Neural cell (in vitro differentiated cells): ENCODE data around the gene SLX4.

ENCODE experiments used
- EP300 ChIP-seq: fragments of 450-650 bp; conservative IDR thresholded peaks from 2 replicates; pipeline ENCODE4 v1.6.1; 2014; ENCODE audit warnings: antibody characterized with exemption, mild to moderate bottlenecking, moderate library complexity; ENCODE audit not compliant: poor library complexity, severe bottlenecking
- EZH2 ChIP-seq: fragments of 200-600, 300-800 bp; shearing (Covaris generic), sonication (generic); IDR thresholded peaks from 2 replicates; pipeline ENCODE4 v1.6.1; 2014; ENCODE audit warnings: antibody characterized with exemption, low read length, borderline replicate concordance, mild to moderate bottlenecking; ENCODE audit not compliant: insufficient read depth, poor library complexity, severe bottlenecking
- MXI1 ChIP-seq: fragments of 450-650 bp; conservative IDR thresholded peaks from 2 replicates; pipeline ENCODE4 v1.6.1; 2014; ENCODE audit warnings: antibody characterized with exemption, mild to moderate bottlenecking; ENCODE audit not compliant: poor library complexity, severe bottlenecking
- POLR2AphosphoS5 ChIP-seq: IDR thresholded peaks from 2 replicates; pipeline ENCODE4 v1.6.1; 2012
- SMC3 ChIP-seq: fragments of 450-650 bp; conservative IDR thresholded peaks from 2 replicates; pipeline ENCODE4 v1.6.1; 2014; ENCODE audit warnings: antibody characterized with exemption, mild to moderate bottlenecking, moderate library complexity; ENCODE audit not compliant: poor library complexity
- TAF1 ChIP-seq: IDR thresholded peaks from 2 replicates; pipeline ENCODE4 v1.6.1; 2012; ENCODE audit warnings: low read depth
- TF ChIP-seq, protein P1 (sequence below): fragments of 450-650 bp; IDR thresholded peaks from 2 replicates; pipeline ENCODE4 v1.5.1; 2014; ENCODE audit warnings: antibody characterized with exemption, mild to moderate bottlenecking, moderate library complexity; ENCODE audit not compliant: poor library complexity, severe bottlenecking
- TF ChIP-seq, protein P2 (sequence below): IDR thresholded peaks from 2 replicates; pipeline ENCODE4 v1.6.1; 2012; ENCODE audit warnings: borderline replicate concordance

DNA sequence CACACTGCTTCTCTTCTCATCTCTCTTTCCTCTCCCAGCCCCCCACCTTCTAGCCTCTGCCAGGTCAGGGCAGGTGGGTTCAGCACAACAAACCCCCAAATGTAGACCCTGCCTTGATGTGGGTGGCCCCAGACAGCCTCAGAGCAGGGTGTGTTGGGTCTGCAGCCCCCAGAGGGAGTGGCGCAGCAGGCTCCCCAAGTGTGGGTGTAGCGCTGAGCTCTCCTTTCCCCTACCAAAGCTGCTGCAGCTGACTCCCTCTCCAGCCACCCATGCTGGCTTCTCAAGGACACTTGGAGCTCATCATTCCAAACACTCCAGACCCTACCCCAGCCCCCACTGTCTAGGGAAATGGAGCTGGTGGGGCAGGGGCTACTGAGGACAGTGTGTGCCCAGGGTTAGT lies 61.5 kb downstream of the SLX4 start:
- TF ChIP-seq POLR2AphosphoS5 (no peak), MXI1 (no peak), SMC3 (no peak), EP300 (no peak), EZH2 (no peak), TAF1 (no peak)
- TF ChIP-seq, protein P1, sequence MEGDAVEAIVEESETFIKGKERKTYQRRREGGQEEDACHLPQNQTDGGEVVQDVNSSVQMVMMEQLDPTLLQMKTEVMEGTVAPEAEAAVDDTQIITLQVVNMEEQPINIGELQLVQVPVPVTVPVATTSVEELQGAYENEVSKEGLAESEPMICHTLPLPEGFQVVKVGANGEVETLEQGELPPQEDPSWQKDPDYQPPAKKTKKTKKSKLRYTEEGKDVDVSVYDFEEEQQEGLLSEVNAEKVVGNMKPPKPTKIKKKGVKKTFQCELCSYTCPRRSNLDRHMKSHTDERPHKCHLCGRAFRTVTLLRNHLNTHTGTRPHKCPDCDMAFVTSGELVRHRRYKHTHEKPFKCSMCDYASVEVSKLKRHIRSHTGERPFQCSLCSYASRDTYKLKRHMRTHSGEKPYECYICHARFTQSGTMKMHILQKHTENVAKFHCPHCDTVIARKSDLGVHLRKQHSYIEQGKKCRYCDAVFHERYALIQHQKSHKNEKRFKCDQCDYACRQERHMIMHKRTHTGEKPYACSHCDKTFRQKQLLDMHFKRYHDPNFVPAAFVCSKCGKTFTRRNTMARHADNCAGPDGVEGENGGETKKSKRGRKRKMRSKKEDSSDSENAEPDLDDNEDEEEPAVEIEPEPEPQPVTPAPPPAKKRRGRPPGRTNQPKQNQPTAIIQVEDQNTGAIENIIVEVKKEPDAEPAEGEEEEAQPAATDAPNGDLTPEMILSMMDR = no peak
- TF ChIP-seq, protein P2, sequence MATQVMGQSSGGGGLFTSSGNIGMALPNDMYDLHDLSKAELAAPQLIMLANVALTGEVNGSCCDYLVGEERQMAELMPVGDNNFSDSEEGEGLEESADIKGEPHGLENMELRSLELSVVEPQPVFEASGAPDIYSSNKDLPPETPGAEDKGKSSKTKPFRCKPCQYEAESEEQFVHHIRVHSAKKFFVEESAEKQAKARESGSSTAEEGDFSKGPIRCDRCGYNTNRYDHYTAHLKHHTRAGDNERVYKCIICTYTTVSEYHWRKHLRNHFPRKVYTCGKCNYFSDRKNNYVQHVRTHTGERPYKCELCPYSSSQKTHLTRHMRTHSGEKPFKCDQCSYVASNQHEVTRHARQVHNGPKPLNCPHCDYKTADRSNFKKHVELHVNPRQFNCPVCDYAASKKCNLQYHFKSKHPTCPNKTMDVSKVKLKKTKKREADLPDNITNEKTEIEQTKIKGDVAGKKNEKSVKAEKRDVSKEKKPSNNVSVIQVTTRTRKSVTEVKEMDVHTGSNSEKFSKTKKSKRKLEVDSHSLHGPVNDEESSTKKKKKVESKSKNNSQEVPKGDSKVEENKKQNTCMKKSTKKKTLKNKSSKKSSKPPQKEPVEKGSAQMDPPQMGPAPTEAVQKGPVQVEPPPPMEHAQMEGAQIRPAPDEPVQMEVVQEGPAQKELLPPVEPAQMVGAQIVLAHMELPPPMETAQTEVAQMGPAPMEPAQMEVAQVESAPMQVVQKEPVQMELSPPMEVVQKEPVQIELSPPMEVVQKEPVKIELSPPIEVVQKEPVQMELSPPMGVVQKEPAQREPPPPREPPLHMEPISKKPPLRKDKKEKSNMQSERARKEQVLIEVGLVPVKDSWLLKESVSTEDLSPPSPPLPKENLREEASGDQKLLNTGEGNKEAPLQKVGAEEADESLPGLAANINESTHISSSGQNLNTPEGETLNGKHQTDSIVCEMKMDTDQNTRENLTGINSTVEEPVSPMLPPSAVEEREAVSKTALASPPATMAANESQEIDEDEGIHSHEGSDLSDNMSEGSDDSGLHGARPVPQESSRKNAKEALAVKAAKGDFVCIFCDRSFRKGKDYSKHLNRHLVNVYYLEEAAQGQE = no peak
